Endothelial cell of umbilical vein (primary cell): ENCODE measurements around the gene WIPF3. TPM values are rescaled to one million over a fixed set of nuclear protein-coding genes. Genes with fewer than 3 reads are reported as not detected.

Source experiments
- BruUV-seq: library from RNA; stranded (reverse); fragments of 400-500 nt; replicated peaks from 2 replicates; lab custom pipeline; 2021; lab: Mats Ljungman, UMichigan
- CTCF ChIA-PET: fragments of 300-600, 350-600 bp; sonication (Branson Sonifier 250); formaldehyde crosslinking; loops from one replicate; lab custom pipeline; 2021; ENCODE audit warnings: antibody characterized with exemption, inconsistent platforms; lab: Charles Lee
- POLR2A ChIA-PET: fragments of 300-600, 350-600 bp; sonication (Branson Sonifier 250); formaldehyde crosslinking; loops from one replicate; lab custom pipeline; 2021; ENCODE audit warnings: antibody characterized with exemption, inconsistent platforms; lab: Charles Lee
- DNase-seq: peaks from one replicate; pipeline ENCODE4 v3.0.0-alpha.2; 2011; ENCODE audit warnings: low read depth, low spot score
- FAIRE-seq: peaks from 2 replicates; lab custom pipeline; 2011; peaks lifted over from hg19 to GRCh38; lab: Jason Lieb, UNC
- H2AFZ ChIP-seq: 2 replicates; pipeline ENCODE4 v1.6.0; 2012; ENCODE audit warnings: low read depth, low read length, control low read depth, inconsistent platforms
- H3K27ac ChIP-seq: 2 replicates; pipeline ENCODE4 v1.5.1; 2011; ENCODE audit warnings: low read depth, mild to moderate bottlenecking, control low read depth, low read length, moderate library complexity; ENCODE audit not compliant: insufficient read depth
- H3K27me3 ChIP-seq, 2 experiments: 2 replicates each; pipeline versions ENCODE4 v1.6.0 to v1.6.1; 2011; ENCODE audit warnings: low read length in 2 of 2, mixed read lengths in 1 of 2; ENCODE audit not compliant: control insufficient read depth in 2 of 2, insufficient read depth in 2 of 2
- H3K36me3 ChIP-seq, 2 experiments: 2 replicates in 1 of 2; 3 replicates in 1 of 2; pipeline ENCODE4 v1.5.1; 2011; ENCODE audit warnings: low read length in 2 of 2, mild to moderate bottlenecking in 1 of 2, moderate library complexity in 1 of 2; ENCODE audit not compliant: control insufficient read depth in 2 of 2, insufficient read depth in 2 of 2; ENCODE audit errors: extremely low read depth in 1 of 2
- H3K4me1 ChIP-seq: 3 replicates; pipeline ENCODE4 v1.5.1; 2011; ENCODE audit warnings: mild to moderate bottlenecking, low read length; ENCODE audit not compliant: control insufficient read depth, insufficient read depth; ENCODE audit errors: extremely low read depth
- H3K4me2 ChIP-seq: 2 replicates; pipeline ENCODE4 v1.6.1; 2011; ENCODE audit warnings: low read length, control low read depth, mixed read lengths; ENCODE audit not compliant: insufficient read depth
- H3K4me3 ChIP-seq, 3 experiments: fragments of 200-600 bp in 1 of 3; sonication (generic), shearing (Covaris generic) in 1 of 3; replicated peaks in 1 of 3; 2 replicates each; pipeline ENCODE4 v1.5.1; 2011 to 2016; ENCODE audit warnings: control low read depth in 3 of 3, low read length in 3 of 3, mild to moderate bottlenecking in 2 of 3, inconsistent platforms in 1 of 3, low read depth in 1 of 3, moderate library complexity in 1 of 3; ENCODE audit not compliant: insufficient read depth in 1 of 3
- H3K79me2 ChIP-seq: 2 replicates; pipeline ENCODE4 v1.6.0; 2012; ENCODE audit warnings: low read length, inconsistent platforms; ENCODE audit not compliant: control insufficient read depth, insufficient read depth
- H3K9ac ChIP-seq: replicated peaks from 2 replicates; pipeline ENCODE3; 2011; ENCODE audit warnings: low read length, control low read depth; ENCODE audit not compliant: insufficient read depth; ENCODE audit errors: extremely low read depth
- H3K9me1 ChIP-seq: replicated peaks from 3 replicates; pipeline ENCODE4 v1.6.0; 2011; ENCODE audit warnings: mild to moderate bottlenecking, low read length; ENCODE audit not compliant: control insufficient read depth, insufficient read depth; ENCODE audit errors: extremely low read depth
- H3K9me3 ChIP-seq: replicated peaks from 2 replicates; pipeline ENCODE4 v1.5.1; 2012; ENCODE audit warnings: low read length, inconsistent platforms; ENCODE audit not compliant: control insufficient read depth, insufficient read depth
- H4K20me1 ChIP-seq: replicated peaks from 2 replicates; pipeline ENCODE3; 2011; ENCODE audit warnings: mild to moderate bottlenecking, low read length; ENCODE audit not compliant: control insufficient read depth, insufficient read depth; ENCODE audit errors: extremely low read depth
- EZH2 ChIP-seq: IDR thresholded peaks from 2 replicates; pipeline ENCODE4 v1.6.1; 2012; ENCODE audit warnings: borderline replicate concordance, low read depth, mild to moderate bottlenecking, moderate library complexity, low read length, inconsistent platforms; ENCODE audit not compliant: severe bottlenecking
- FOS ChIP-seq: IDR thresholded peaks from 2 replicates; pipeline ENCODE4 v1.6.1; 2011; ENCODE audit warnings: mild to moderate bottlenecking, low read length, moderate library complexity, borderline replicate concordance; ENCODE audit not compliant: insufficient read depth
- GATA2 ChIP-seq: IDR thresholded peaks from 2 replicates; pipeline ENCODE4 v1.7.0; 2011; ENCODE audit warnings: low read depth, mild to moderate bottlenecking, moderate library complexity, mixed read lengths, low read length; ENCODE audit not compliant: insufficient read length, insufficient read depth
- JUN ChIP-seq: IDR thresholded peaks from 2 replicates; pipeline ENCODE4 v1.6.1; 2011; ENCODE audit warnings: borderline replicate concordance, low read depth; ENCODE audit not compliant: insufficient read length, insufficient read depth
- MYC ChIP-seq: IDR thresholded peaks from one replicate; pipeline ENCODE4 v1.6.1; 2011; ENCODE audit warnings: mild to moderate bottlenecking, low read depth, low read length
- POLR2A ChIP-seq: IDR thresholded peaks from 2 replicates; pipeline ENCODE4 v1.6.1; 2012; ENCODE audit warnings: low read depth, mild to moderate bottlenecking, control low read depth, low read length
- POLR2AphosphoS5 ChIP-seq: IDR thresholded peaks from 2 replicates; pipeline ENCODE4 v1.6.1; 2012; ENCODE audit warnings: low read depth, mild to moderate bottlenecking, control low read depth, low read length, moderate library complexity; ENCODE audit not compliant: insufficient read depth
- dilution Hi-C: fragments of 300-500 bp; cut with MboI; formaldehyde crosslinking; loops from one replicate; pipeline ENCODE4 v1.15.0; 2019; ENCODE audit warnings: low sequenced_read_pairs; ENCODE audit not compliant: extremely low pct_ligation_motif_present
- intact Hi-C: fragments of 100-400 bp; cut with micrococcal nuclease; formaldehyde crosslinking; loops from one replicate; pipeline ENCODE4 v1.10.0; 2022
- polyA plus RNA-seq, 4 experiments: library from polyadenylated mRNA; depleted of rRNA in 3 of 4; stranded (reverse) in 3 of 4; unstranded in 1 of 4; fragments of >200 nt; gene quantifications; 2 replicates each; pipeline versions ENCODE4 v1.2.1 to v1.2.3, GENCODE V29; 2011 to 2012; ENCODE audit warnings: missing spikeins in 1 of 4
- total RNA-seq: library from RNA; stranded (reverse); gene quantifications from 2 replicates; pipeline ENCODE4 v1.2.3, GENCODE V29; 2021
- TF ChIP-seq, protein P1 (sequence below): IDR thresholded peaks from 2 replicates; pipeline ENCODE4 v1.6.1; 2011; ENCODE audit not compliant: insufficient read depth, insufficient read length
- TF ChIP-seq, protein P2 (sequence below), 2 donors: IDR thresholded peaks; 1 replicate in 1 of 2; 2 replicates in 1 of 2; pipeline ENCODE4 v1.5.1; 2011; ENCODE audit warnings: low read length in 2 of 2, mild to moderate bottlenecking in 2 of 2, moderate library complexity in 2 of 2, control low read depth in 1 of 2, inconsistent platforms in 1 of 2, low read depth in 1 of 2; ENCODE audit not compliant: insufficient read depth in 1 of 2; ENCODE audit errors: extremely low read depth in 1 of 2

WIPF3 gene
- total and polyA plus RNA-seq, 2 donors (not counting 3 experiments of a cell fraction or from before 2014, with no cell fraction given) = 0.01 to 0.35 TPM

DNA sequence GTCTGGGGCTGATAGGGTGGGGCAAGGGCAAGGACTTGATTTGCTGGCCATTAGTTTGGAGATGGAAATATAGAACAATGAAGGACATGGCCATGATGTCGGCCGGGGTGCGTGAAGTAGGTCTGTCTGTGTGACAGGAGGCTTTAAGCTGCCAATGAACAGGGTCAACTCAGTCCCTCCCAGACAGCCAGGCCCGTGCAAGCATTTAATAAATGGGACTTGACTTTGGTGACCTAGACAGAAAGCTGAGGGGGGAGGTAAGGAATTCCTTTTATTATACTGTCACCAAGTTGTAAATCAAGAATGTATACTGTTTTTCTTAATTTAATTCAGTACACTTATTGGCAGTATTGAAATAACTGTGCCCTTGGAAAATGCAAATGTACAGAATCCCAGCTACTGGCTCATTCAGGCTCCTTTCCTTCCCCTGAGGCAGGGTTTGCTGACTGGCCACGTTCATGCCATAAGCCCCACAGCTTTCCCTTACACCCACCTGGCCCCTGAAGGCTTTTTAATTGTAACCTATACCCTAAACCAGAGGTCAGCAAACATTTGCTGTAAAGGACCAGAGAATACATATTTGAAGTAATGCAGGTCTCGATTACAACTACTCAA lies 87.2 kb downstream of the WIPF3 start:
- no peaks in the 10 kb centered on the region for H4K20me1 ChIP-seq
- H3K9me1 ChIP-seq = no peaks in the 10 kb centered on the region
- no peaks in the 10 kb centered on the region for H3K79me2 ChIP-seq
- no peaks in the 10 kb centered on the region for H3K4me1 ChIP-seq
- H3K27me3 ChIP-seq = peaks cover 2 to 8% of the 10 kb centered on the region in 2 experiments
- H3K36me3 ChIP-seq = no peaks in the 10 kb centered on the region
- H3K9ac ChIP-seq = no peak overlapping the region
- DNase-seq = no peak
- ChIA-PET POLR2A (no interaction called here), CTCF (interaction anchor here (0.9 kb wide), 1 partner anchor 181 kb away, joined by 3 read pairs; no protein-coding TSS in a partner anchor)
- H3K27ac ChIP-seq = no peak overlapping the region
- intact Hi-C loops = no loop called here
- no TSS peak for BruUV-seq
- no peak overlapping the region for H2AFZ ChIP-seq
- H3K4me2 ChIP-seq = no peak overlapping the region
- dilution Hi-C loops = no loop called here
- H3K9me3 ChIP-seq = no peaks in the 10 kb centered on the region
- TF ChIP-seq JUN (no peak), MYC (no peak), GATA2 (no peak), EZH2 (no peak), POLR2AphosphoS5 (no peak), POLR2A (no peak), FOS (no peak)
- TF ChIP-seq, protein P1, sequence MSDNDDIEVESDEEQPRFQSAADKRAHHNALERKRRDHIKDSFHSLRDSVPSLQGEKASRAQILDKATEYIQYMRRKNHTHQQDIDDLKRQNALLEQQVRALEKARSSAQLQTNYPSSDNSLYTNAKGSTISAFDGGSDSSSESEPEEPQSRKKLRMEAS = no peak
- TF ChIP-seq, protein P2, sequence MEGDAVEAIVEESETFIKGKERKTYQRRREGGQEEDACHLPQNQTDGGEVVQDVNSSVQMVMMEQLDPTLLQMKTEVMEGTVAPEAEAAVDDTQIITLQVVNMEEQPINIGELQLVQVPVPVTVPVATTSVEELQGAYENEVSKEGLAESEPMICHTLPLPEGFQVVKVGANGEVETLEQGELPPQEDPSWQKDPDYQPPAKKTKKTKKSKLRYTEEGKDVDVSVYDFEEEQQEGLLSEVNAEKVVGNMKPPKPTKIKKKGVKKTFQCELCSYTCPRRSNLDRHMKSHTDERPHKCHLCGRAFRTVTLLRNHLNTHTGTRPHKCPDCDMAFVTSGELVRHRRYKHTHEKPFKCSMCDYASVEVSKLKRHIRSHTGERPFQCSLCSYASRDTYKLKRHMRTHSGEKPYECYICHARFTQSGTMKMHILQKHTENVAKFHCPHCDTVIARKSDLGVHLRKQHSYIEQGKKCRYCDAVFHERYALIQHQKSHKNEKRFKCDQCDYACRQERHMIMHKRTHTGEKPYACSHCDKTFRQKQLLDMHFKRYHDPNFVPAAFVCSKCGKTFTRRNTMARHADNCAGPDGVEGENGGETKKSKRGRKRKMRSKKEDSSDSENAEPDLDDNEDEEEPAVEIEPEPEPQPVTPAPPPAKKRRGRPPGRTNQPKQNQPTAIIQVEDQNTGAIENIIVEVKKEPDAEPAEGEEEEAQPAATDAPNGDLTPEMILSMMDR (IDR thresholded peaks at IDR 0.05; ENCODE audit: extremely low read depth in 1 of 2, insufficient read depth in 1 of 2, low read depth in 1 of 2, low read length in 2 of 2) = no peak
- H3K4me3 ChIP-seq = no peak overlapping the region
- no peak for FAIRE-seq
